ENCODE data around the gene STX19.
A peak's percentile ranks its signal among the peaks of the same experiment; 100 is the strongest.
"Not testable (repeated sequence)": the region's sequence is repeated elsewhere in the genome, so short reads cannot be mapped to it uniquely, and the experiment has no call there.

Gene STX19, protein sequence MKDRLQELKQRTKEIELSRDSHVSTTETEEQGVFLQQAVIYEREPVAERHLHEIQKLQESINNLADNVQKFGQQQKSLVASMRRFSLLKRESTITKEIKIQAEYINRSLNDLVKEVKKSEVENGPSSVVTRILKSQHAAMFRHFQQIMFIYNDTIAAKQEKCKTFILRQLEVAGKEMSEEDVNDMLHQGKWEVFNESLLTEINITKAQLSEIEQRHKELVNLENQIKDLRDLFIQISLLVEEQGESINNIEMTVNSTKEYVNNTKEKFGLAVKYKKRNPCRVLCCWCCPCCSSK

DNA sequence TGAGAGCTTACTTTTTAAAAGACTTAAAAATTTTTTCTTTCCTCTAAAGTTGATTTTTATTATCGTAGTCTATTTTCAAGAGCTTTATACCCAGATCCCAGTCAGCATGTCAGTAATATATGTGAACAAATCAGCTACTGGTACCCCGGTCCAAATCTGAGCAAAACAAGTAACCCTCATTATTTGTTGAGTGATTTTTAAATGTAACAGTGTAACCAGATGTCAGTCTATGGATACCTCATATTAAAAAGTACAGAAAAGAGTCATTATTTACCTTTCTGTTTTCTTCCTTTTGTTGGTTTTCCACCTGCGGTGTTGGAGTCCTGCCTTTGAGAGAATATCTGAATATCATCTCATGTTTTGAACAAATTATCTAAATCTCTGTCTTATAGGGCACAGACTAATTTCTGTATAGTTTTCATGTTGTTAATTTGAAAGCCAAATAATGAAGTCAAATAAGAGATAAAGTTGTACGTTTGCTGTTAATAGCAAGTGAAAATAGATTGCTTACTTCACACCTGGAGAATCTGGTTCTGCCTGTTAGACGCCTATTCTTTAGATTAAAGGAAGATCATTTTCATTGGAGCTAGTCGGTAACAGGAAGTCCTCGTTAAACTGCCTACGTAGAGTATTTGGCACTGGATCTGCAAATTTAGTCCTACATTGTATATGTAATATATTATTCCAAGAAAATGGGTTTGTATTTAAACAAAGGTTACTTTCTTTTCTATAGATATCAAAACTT lies at the start of gene STX19:
Gene STX19, minus strand, starts transcription at position 505 of the 745 bp plus-strand sequence. CDS start 13,328 bp downstream, outside the sequence.
- no peak for DNase-seq

DNA sequence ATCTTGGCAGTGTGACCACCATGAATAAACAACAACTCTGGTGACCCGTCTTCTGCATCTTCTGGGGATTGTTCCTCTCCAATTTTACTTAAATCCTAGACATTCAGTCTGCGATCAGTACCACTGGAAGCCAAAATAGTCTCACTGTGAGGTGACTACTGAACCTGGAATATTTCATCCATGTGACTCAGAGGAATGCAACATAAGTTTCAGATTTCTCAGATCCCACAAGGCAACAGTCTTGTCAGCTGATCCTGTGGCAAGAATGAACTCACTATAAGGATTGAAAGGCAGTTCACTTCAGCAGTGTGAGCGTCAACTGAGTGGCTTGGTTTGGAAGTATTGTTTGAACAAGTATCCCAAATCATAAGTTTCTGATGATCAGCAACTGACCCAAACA lies 47.7 kb upstream of the STX19 start:
- DNase-seq, result no peak

DNA sequence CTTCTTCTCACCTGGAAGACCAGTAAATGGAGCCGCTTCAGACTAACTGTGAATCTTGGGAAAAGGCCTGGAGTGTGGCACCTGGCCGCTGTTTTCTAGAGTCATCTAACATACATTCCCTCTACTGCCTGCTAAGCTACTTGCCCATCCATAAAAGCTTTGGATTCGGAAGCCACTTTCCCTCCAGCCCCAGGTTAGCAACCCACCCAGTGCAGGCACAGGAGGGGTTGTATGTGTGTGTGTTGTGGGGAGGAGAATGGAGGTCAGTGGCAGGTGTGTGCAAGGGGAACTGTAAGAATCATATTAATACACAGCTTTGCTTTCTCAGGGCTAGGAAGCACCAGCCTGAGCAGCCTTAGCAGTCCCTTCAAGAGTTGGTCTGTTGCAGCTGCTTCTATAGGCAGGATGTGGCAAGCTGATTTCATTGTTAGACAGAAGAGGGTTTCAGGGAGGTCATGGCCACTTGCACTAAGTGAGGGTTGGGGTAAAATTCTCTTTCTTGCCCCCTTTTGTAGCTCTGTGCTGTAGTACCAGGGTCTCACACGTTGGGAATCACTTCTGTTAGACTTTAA lies 43.4 kb upstream of the STX19 start:
- no peak for DNase-seq

DNA sequence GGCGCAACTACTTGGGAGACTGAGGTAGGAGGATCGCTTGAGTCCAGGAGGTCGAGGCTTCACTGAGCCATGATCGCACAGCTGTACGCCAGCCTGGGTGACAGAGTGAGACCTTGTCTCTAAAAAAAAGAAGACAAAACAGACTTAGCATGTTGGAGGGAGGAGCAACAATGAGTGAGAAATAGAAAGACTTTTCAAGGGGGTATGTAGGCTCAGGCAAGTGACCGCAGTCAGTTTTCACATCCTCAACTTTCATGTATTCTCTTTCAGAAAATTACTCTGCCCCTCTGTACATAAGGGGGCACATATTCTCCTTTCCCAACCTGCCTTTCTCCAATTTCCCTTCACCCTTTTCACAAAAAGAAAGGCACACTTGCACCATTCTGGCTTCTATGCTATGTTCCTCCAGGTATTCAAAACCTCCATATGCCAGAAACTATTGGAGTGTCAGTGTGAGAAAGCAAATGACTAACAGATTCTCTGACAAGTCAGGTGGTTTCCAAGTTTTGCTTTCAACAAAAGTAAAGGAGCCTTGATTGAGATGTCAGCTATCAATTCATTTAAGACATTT lies 42.0 kb upstream of the STX19 start:
- no peak for DNase-seq

DNA sequence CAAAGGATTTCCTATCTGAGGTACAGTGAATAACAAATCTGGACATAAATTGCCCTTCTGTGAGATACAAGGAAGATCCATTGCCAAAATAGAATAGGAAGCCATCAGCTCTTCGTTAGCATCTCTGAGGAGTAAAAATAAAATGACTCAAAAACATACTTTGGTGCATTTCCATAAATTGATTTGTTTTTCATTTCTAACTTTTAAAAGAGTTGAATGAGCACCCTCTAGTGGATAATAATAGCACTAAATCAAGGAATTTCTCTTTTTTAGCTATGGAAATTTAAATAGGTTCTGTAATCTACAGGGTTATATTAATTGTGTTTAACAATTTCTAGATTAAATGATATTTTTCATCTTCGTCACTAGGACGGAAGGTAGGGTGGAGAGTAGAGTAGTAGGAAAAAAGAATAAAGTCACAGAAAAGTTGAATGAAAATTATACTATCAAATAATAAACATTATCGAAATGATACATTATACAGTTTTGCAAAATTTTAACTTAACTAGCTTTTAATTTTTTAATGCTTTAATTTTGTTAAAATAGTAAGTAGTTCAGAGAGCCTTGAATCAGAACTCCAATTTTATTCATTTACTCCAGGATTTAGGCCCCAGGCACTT lies 40.9 kb upstream of the STX19 start:
- no peak for DNase-seq

DNA sequence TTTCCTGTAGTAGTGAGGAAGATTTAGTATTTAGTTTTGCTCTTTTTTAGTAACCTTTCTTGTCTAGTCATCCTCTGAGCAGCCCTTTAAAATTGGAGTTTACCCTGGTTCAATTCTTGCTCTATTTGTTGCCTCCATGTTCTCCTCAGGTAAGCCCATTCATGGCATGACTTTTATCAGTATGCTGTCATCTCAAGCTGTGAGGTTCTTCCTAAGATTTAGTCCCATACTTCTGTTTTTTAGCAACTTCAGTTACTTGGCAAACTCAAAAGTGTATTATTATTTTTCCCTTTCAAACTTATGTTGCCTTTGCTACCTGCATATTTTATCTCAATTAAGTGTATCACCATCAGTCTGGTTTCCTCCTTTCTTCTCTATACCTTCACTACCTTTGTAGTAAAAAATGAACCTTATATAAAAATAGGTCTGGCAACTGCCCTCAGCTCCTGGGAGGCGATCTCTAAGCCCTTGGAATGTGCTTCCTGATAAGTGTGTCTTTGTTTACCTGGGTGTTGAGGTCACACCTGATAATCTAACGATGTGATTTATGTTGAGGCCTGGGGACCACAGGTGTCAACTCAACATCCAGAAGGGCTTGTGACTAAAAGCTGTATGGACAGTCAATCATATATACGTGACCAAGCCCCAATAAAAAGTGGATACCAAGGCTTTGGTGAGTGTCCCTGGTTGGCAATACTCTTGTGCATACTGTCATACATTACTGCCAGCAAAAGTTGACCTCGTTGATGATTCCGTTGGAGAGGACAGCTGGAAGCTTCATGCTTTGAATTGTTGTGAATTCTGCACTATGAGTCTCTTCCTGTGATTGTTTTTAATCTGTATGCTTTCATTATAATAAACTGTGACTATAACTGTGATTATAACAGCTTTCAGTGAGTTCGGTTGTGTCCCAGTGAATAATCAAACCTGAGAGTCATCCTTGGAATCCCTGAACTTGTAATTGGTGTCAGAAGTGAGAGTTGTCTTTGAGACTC lies 38.4 kb upstream of the STX19 start:
- DNase-seq, result no peak

DNA sequence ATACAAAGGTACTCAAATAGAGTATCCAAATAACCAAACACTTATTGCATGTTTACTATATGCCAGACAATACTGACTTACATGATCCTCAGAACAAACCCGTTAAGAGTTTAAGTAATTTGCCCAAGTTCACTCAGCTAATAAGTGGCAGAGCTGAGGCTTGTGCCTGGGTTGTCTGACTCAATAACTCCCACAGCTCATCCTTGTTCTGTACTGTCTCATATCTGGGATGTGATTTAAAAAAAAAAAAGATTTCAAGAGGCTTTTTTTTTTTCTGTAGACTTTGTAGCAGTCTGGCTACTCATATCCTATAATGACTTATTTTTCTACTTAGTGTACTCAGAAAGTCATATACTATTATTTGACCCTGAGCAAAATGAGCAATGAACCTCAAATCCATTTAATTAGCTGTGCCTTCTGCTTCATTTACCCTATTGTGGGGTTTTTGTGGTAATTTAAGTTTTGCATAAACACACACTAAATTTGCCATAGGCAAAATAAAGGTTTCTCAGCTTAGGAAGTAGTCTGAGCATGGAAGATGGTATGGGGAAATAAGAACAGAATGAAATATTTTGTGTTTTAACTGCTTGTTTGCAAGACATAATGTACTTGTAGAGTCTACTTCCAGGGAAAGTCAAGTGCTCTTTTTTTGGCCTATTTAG lies 37.6 kb upstream of the STX19 start:
- DNase-seq, result no peak

DNA sequence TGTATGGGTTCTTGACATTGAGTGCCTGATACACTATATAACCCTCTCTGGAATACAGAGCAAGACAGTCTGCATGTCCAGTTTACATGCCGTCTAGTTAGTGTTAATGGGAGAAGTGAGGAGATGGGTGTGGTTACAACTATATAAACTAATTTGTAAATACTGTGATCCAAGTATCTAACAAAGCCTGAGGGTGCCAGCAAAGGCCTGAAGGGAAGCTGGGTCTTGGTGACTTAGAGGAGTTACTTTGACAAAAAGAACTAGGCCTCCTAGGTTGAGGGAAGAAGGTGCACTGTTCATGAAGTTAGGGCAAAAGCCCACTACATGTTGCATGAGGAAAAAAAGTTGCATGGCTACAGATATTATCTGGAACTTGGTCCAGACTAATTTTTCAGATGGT lies 36.7 kb upstream of the STX19 start:
- no peak for DNase-seq

DNA sequence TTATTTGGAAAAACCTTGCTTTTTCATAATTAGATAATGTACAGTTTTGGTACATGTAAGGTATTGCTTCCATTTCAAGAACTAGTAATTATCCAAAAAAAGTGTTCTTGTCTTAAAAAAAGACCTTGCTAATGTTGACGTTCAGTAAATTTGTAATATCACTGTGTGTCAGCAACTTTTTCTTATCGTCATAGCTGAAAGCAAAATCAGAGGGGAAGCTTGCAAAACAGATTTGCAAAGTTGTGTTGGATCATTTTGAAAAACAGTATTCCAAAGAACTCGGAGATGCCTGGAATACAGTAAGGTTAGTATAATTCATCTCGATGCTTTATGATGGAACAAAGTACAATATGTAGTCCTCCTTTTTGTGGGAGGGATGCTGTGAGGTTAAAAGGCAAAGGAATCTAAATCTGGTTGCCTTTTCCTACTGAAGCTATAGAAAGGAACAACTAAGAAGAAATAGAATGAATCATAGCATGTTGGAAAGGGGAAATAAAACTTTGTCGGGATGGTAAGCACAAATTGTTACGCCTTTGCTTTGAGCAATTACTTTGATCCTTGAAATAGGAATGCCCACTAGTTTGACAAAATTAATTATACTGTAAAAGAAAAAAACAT lies 36.0 kb upstream of the STX19 start:
- no peak for DNase-seq

DNA sequence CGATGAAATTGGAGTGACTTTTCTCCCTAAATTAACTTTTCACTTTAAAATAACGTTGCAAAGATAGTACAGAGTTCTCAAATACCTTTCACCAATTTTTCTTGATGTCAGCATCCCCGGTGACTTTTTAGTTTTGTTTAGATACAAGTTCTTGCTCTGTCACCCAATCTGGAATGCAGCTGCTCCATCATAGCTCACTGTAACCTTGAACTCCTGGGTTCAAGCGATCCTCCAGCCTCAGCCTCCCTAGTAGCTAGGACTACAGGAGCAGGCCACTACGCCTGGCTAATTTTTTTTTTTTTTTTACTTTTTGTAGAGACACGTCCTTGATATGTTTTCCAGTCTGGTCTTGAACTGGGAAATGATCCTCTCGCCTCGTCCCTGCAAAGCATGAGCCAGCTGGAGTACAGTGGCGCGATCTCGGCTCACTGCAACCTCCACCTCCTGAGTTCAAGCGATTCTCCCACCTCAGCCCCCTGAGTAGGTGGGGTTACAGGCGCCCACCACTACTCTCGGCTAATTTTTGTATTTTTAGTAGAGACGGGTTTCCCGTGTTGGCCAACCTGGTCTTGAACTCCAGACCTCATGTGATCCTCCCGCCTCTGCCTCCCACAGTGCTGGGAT lies 35.2 kb upstream of the STX19 start:
- DNase-seq, result no peak

DNA sequence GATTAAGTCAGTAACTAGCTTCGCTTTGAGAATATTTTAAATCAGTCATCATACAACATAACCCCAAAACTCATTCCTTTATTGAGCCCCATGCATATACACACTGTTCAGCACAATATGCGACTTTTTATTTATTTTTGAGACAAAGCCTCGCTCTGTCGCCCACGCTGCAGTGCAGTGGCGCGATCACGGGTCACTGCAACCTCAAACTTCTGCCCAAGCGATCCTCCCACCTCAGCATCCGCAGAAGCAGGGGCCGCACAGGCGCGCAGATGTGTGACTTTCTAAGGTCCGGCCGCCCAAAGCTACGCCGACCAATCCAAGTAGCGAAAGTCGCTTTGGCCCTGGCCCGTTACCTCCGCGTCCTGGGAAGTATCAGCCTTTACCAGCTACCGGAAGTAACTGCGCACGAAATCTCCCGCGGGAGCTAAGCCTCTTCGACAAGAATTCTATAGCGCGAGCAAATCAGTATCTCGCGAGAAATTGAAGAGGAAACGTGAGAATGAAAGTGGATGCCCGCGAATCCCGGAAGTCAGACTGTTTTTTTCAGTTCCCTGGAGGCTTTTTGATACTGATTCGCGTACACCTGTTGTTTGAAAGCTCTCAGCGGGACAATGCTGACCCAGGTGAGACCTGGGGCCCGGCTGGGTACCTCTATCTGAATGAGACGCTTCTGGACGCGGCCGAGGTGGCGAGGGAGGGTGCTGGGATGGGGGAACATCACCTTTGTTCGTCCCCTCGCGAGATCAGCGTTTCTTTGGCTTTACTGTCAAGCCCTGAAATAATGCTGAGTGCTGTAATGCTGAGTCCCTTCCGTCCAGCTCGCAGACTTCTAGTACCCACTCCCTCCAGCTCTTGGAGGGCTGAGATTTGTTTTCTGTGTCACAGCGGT lies 34.4 kb upstream of the STX19 start, which contains the start of the genes DHFR2 and NSUN3:
Gene DHFR2, minus strand, starts transcription at position 404 of the 892 bp plus-strand sequence. CDS start 1,405 bp downstream, outside the sequence.
Gene NSUN3, plus strand, starts transcription at position 549 of the 892 bp plus-strand sequence. Its CDS starts 66 bp downstream, at position 615.
- peak; percentile 70 for DNase-seq

DNA sequence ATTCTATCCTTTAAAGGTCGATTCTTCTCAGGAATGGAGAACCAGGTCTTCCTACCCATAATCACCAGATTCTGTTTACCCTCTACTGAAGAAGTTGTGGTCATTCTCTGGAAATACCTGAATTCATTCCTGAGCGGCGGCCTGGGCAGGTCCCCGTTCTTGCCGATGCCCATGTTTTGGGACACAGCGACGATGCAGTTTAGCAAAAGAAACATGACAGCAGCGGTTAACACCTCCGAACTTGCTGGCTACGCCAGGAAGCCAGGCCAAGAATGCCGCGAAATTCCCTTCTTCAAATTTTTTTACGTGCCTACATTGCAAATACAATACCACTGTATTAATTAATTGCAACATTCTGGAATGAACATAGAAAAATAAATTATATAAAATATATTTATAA lies 32.9 kb upstream of the STX19 start:
- DNase-seq, result no peak

DNA sequence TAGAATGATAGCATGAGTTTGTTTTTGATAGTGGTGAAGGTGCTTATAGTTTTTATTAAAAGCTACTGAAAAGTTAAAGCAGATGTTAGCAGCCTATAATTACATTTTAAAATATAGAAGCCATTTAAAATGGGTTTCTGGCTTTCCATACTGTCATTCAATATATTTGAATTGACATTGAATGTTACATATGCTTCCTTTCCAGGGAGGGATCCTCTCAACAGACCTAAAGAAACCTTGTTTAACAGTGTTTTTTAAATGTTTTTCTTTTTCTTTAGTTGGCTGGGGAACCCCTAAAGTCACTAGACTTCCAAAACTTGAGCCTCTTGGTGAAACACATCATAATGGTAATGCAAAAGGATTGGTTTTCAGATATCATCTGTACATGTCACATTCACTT lies 22.1 kb upstream of the STX19 start:
- no peak for DNase-seq

DNA sequence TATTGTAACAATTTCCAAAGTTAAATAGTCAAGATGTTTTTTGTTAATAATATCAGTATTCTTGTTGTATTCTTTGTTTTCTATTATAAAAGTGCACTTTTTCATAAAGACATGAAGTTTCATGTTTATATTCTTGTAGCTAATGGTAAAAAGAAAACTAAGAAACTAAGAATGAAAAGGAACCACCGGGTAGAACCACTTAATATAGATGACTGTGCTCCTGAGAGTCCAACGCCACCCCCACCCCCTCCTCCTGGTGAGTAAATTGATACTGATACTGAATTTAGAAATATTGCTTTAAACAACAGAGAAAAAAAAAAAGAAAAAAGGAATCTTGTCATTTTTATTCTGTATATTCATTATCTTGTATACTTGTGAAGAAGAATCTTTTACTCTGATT lies 20.9 kb upstream of the STX19 start:
- no peak for DNase-seq

DNA sequence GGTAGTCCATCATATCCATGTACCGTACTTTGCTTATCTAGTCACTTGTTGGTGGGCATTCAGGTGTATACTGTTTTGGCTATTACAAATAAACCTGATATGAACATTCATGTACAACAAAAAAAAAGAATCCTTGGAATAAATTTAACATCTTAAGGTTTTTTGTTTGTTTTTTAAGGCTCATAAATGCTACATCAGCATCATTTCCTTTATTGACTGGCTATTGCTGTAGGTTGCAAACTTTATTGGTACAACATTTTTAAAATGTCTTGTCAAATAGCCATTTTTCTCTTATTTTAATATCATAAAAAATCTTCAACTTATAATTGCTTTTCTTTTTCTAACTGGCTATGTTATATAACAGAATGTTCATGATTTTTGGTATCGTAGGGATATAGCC lies 18.1 kb upstream of the STX19 start:
- no peak for DNase-seq

DNA sequence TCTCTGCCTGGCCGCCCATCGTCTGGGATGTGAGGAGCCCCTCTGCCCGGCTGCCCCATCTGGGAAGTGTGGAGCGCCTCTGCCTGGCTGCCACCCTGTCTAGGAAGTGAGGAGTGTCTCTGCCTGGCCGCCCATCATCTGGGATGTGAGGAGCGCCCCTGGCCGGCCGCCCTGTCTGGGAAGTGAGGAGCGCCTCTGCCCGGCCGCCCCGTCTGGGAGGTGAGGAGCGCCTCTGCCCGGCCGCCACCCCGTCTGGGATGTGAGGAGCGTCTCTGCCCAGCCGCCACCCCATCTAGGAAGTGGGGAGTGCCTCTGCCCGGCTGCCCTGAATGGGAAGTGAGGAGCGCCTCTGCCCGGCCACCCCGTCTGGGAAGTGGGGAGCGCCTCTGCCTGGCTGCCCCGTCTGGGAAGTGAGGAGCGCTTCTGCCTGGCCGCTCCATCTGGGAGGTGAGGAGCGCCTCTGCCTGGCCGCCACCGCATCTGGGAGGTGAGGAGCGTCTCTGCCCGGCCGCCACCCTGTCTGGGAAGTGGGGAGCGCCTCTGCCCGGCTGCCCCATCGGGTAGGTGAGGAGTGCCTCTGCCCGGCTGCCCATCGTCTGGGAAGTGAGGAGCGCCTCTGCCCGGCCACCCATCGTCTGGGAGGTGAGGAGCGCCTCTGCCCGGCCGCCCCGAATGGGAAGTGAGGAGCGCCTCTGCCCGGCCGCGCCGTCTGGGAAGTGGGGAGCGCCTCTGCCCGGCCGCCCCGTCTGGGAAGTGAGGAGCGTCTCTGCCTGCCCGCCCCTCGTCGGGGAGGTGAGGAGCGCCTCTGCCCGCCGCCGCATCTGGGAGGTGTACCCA lies 15.9 kb upstream of the STX19 start:
- DNase-seq, result not testable (repeated sequence)

DNA sequence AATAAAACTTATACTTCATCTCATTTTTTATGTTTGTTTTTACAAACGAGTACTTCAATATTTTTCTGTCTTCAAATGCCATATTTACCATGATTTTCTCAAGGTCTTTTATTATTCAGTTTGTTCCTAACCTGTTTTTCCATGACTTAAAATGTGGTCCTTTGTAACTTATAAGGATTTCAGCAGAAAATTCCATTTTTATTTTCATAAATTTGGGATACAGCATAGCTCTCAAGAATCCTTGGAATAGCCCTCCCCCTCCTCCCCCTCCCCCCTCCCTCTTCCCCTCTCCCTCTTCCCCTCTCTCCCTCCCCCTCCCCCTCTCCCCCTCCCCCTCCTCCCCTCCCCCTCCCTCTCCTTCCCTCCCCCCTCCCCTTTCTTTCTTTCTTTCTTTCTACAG lies 14.9 kb upstream of the STX19 start:
- no peak for DNase-seq

DNA sequence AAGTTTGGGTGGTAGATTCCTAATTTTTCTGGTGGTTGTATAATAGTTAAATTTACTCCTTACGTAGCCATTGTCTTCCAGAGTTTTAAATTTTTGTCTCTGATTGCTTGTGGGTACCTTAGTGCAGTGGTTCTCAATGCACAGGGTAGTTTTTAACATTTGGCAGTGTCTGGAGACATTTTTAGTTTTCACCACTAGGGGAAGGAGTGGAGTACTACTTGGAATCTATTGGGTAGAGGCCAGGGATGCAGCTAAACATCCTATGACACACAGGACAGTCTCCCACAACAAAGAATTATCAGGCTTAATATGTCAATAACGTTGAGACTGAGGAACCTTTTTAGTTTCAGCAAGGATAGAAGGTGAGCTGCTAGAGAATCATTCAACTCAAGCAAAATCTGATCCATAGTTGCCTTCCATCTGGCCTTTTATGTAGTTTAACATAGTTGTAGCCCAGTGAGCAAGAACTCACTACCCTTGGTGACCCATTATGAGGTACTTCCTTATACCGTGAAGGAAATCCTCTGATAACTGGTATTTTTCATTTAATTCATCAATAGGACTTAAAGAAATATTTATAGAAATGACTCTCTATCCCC lies 8.6 kb upstream of the STX19 start:
- DNase-seq, result no peak

Data from activated CD4-positive, alpha-beta T cell treated with anti-CD3 and anti-CD28 coated beads for 1 hour (primary cell).